ENCODE measurements around the gene ADIG. TPM values are rescaled to one million over a fixed set of nuclear protein-coding genes. Genes with fewer than 3 reads are reported as not detected.

Gene ADIG
- total and polyA plus RNA-seq, 2 of the 8 experiments (the other 6 are each of a cell fraction or from before 2014, with no cell fraction given), result not detected

- TF ChIP-seq ATF2 (IDR thresholded peaks at IDR 0.05; ENCODE audit: low read length) (no peak), SP1 (IDR thresholded peaks at IDR 0.05; ENCODE audit: low read depth, low read length) (no peak), SAP30 (IDR thresholded peaks at IDR 0.05; ENCODE audit: insufficient read depth, insufficient replicate concordance, low read length) (no peak)
Observed at GRCh38 chr20:38586181-38586525, 5.2 kb downstream of the ADIG start (continued).
